Measurements from ENCODE around the gene LIMS1.

Gene LIMS1

GRCh38 chr2:108552566-108552965 lies 18.3 kb downstream of the LIMS1 start:
- DNase-seq (ENCODE audit: low spot score) = no peak

GRCh38 chr2:108553209-108553919 lies 19.1 kb downstream of the LIMS1 start:
- no peak for DNase-seq (ENCODE audit: low spot score)

GRCh38 chr2:108554528-108554927 lies 20.3 kb downstream of the LIMS1 start:
- no peak for DNase-seq (ENCODE audit: low spot score)

GRCh38 chr2:108555572-108555971 lies 21.3 kb downstream of the LIMS1 start:
- DNase-seq (ENCODE audit: low spot score) = no peak

- DNase-seq (ENCODE audit: low spot score) = peak; percentile 83
Observed at GRCh38 chr2:108556581-108556980, 22.3 kb downstream of the LIMS1 start.

- DNase-seq (ENCODE audit: low spot score) = no peak
Observed at GRCh38 chr2:108560241-108560811, 26.1 kb downstream of the LIMS1 start.

- DNase-seq (ENCODE audit: low spot score) = no peak
Observed at GRCh38 chr2:108560895-108561530, 26.7 kb downstream of the LIMS1 start.

- DNase-seq (ENCODE audit: low spot score) = no peak
Observed at GRCh38 chr2:108562274-108562673, 28.0 kb downstream of the LIMS1 start.

GRCh38 chr2:108564510-108564909 lies 30.2 kb downstream of the LIMS1 start:
- no peak for DNase-seq (ENCODE audit: low spot score)

GRCh38 chr2:108565778-108566375 lies 31.6 kb downstream of the LIMS1 start:
- DNase-seq (ENCODE audit: low spot score) = no peak

GRCh38 chr2:108570416-108570815 lies 36.1 kb downstream of the LIMS1 start:
- peak; percentile 80 for DNase-seq (ENCODE audit: low spot score)

- no peak for DNase-seq (ENCODE audit: low spot score)
Observed at GRCh38 chr2:108571286-108571685, 37.0 kb downstream of the LIMS1 start.

GRCh38 chr2:108573061-108573460 lies 38.8 kb downstream of the LIMS1 start:
- DNase-seq (ENCODE audit: low spot score) = no peak

GRCh38 chr2:108574332-108574731 lies 40.1 kb downstream of the LIMS1 start:
- no peak for DNase-seq (ENCODE audit: low spot score)

- DNase-seq (ENCODE audit: low spot score) = peak; percentile 79
Observed at GRCh38 chr2:108575132-108575966, 41.1 kb downstream of the LIMS1 start.

GRCh38 chr2:108577099-108577498 lies 42.8 kb downstream of the LIMS1 start:
- DNase-seq (ENCODE audit: low spot score) = no peak

GRCh38 chr2:108579623-108580022 lies 45.4 kb downstream of the LIMS1 start:
- peak; percentile 84 for DNase-seq (ENCODE audit: low spot score)

GRCh38 chr2:108580050-108580449 lies 45.8 kb downstream of the LIMS1 start:
- no peak for DNase-seq (ENCODE audit: low spot score)

- DNase-seq (ENCODE audit: low spot score) = peak; percentile 84
Observed at GRCh38 chr2:108583903-108584520, 49.7 kb downstream of the LIMS1 start.

- no peak for DNase-seq (ENCODE audit: low spot score)
Observed at GRCh38 chr2:108585436-108585835, 51.2 kb downstream of the LIMS1 start.

GRCh38 chr2:108586116-108586515 lies 51.8 kb downstream of the LIMS1 start:
- DNase-seq (ENCODE audit: low spot score) = no peak

GRCh38 chr2:108586631-108587030 lies 52.4 kb downstream of the LIMS1 start:
- DNase-seq (ENCODE audit: low spot score) = no peak
